Medulla oblongata (tissue), 1 donor: ENCODE measurements around the gene VPS13D.
"Not testable (repeated sequence)": the region's sequence is repeated elsewhere in the genome, so short reads cannot be mapped to it uniquely, and the experiment has no call there.

Experiments used
- DNase-seq: peaks from one replicate; pipeline ENCODE4 v3.0.0-alpha.2; 2015; ENCODE audit errors: extremely low spot score

The VPS13D gene

GRCh38 chr1:12468323-12468722 lies 238.5 kb downstream of the VPS13D start:
- DNase-seq = no peak

GRCh38 chr1:12469493-12469892 lies 239.7 kb downstream of the VPS13D start:
- no peak for DNase-seq

GRCh38 chr1:12469990-12470389 lies 240.2 kb downstream of the VPS13D start:
- no peak for DNase-seq

GRCh38 chr1:12470916-12471315 lies 241.1 kb downstream of the VPS13D start:
- not testable (repeated sequence) for DNase-seq

- no peak for DNase-seq
These were observed 242.4 kb downstream of the VPS13D start for GRCh38 chr1:12472156-12472797.

GRCh38 chr1:12472798-12473551 lies 243.1 kb downstream of the VPS13D start:
- peak; percentile 28 for DNase-seq

GRCh38 chr1:12473596-12474362 lies 243.9 kb downstream of the VPS13D start:
- DNase-seq = no peak

- DNase-seq = peak; percentile 39
These were observed 245.3 kb downstream of the VPS13D start for GRCh38 chr1:12475101-12475500.

GRCh38 chr1:12475530-12475934 lies 245.7 kb downstream of the VPS13D start:
- no peak for DNase-seq

GRCh38 chr1:12475947-12476346 lies 246.1 kb downstream of the VPS13D start:
- DNase-seq = no peak

GRCh38 chr1:12477314-12477713 lies 247.5 kb downstream of the VPS13D start:
- DNase-seq = no peak

GRCh38 chr1:12477936-12478611 lies 248.2 kb downstream of the VPS13D start:
- DNase-seq = no peak

GRCh38 chr1:12478612-12478985 lies 248.8 kb downstream of the VPS13D start:
- DNase-seq = no peak

GRCh38 chr1:12479311-12479710 lies 249.5 kb downstream of the VPS13D start:
- no peak for DNase-seq

- no peak for DNase-seq
These were observed 250.2 kb downstream of the VPS13D start for GRCh38 chr1:12480041-12480440.

- DNase-seq = no peak
These were observed 251.0 kb downstream of the VPS13D start for GRCh38 chr1:12480748-12481362.

- DNase-seq = no peak
These were observed 252.1 kb downstream of the VPS13D start for GRCh38 chr1:12481928-12482327.

- DNase-seq = no peak
These were observed 253.2 kb downstream of the VPS13D start for GRCh38 chr1:12482988-12483387.

GRCh38 chr1:12485231-12486058 lies 255.6 kb downstream of the VPS13D start:
- DNase-seq = no peak

- no peak for DNase-seq
These were observed 256.2 kb downstream of the VPS13D start for GRCh38 chr1:12486059-12486341.

GRCh38 chr1:12486401-12487005 lies 256.7 kb downstream of the VPS13D start:
- no peak for DNase-seq
